SK-N-SH (cell line): Measurements from ENCODE around the gene ZNF746. TPM values are rescaled to one million over a fixed set of nuclear protein-coding genes. Genes with fewer than 3 reads are reported as not detected.

Experiments used
- CTCF ChIA-PET: fragments of 300-600, 350-600 bp; formaldehyde crosslinking; extraction: SDS; loops from one replicate; lab custom pipeline; 2021; lab: Yijun Ruan, JAX
- POLR2A ChIA-PET: fragments of 350-600 bp; sonication (Branson Sonifier 250); formaldehyde crosslinking; extraction: SDS; loops from one replicate; lab custom pipeline; 2020; ENCODE audit warnings: antibody characterized with exemption, inconsistent platforms; lab: Yijun Ruan, JAX
- DNase-seq: peaks from one replicate; pipeline ENCODE4 v3.0.0; 2012
- H2AFZ ChIP-seq: fragments of 200-600 bp; sonication (generic); 2 replicates; pipeline ENCODE4 v1.8.1; 2016; ENCODE audit warnings: antibody characterized with exemption, mild to moderate bottlenecking, low read depth
- H3F3A ChIP-seq: fragments of 200-600 bp; sonication (generic); replicated peaks from 2 replicates; pipeline ENCODE3; 2016; ENCODE audit warnings: antibody characterized with exemption, mild to moderate bottlenecking; ENCODE audit not compliant: insufficient read depth
- H3K27ac ChIP-seq, 2 experiments: fragments of 200-500 bp in 1 of 2; fragments of 200-600 bp in 1 of 2; sonication (Bioruptor generic) in 1 of 2; sonication (generic), shearing (Covaris generic) in 1 of 2; 2 replicates each; pipeline versions ENCODE4 v1.5.1 to v1.6.1; 2014 to 2016; ENCODE audit warnings: low read depth in 2 of 2, inconsistent platforms in 1 of 2, low read length in 1 of 2, mild to moderate bottlenecking in 1 of 2, mixed read lengths in 1 of 2
- H3K27me3 ChIP-seq: fragments of 200-600 bp; sonication (generic), shearing (Covaris generic); 2 replicates; pipeline ENCODE4 v1.6.1; 2016; ENCODE audit warnings: mixed run types; ENCODE audit not compliant: insufficient read depth
- H3K36me3 ChIP-seq, 2 experiments: fragments of 200-500 bp in 1 of 2; fragments of 200-600 bp in 1 of 2; sonication (Bioruptor generic) in 1 of 2; sonication (generic) in 1 of 2; replicated peaks in 1 of 2; 2 replicates each; pipeline versions ENCODE3 to v1.5.1; 2014 to 2016; ENCODE audit warnings: low read length in 1 of 2, mild to moderate bottlenecking in 1 of 2; ENCODE audit not compliant: insufficient read depth in 2 of 2, control insufficient read depth in 1 of 2
- H3K4me1 ChIP-seq, 2 experiments: fragments of 200-500 bp in 1 of 2; fragments of 200-600 bp in 1 of 2; sonication (Bioruptor generic) in 1 of 2; sonication (generic), shearing (Covaris generic) in 1 of 2; 2 replicates each; pipeline versions ENCODE4 v1.5.1 to v1.6.1; 2014 to 2016; ENCODE audit warnings: low read depth in 1 of 2, low read length in 1 of 2, mixed run types in 1 of 2; ENCODE audit not compliant: insufficient read depth in 2 of 2, control insufficient read depth in 1 of 2
- H3K4me2 ChIP-seq: fragments of 200-600 bp; sonication (generic), shearing (Covaris generic); 2 replicates; pipeline ENCODE4 v1.6.1; 2017; ENCODE audit warnings: mixed run types
- H3K4me3 ChIP-seq, 2 experiments: fragments of 200-500 bp in 1 of 2; fragments of 200-600 bp in 1 of 2; sonication (Bioruptor generic) in 1 of 2; sonication (generic), shearing (Covaris generic) in 1 of 2; 2 replicates each; pipeline versions ENCODE4 v1.5.1 to v1.8.1; 2014 to 2016; ENCODE audit warnings: low read depth in 2 of 2, inconsistent platforms in 1 of 2, low read length in 1 of 2, mild to moderate bottlenecking in 1 of 2, mixed read lengths in 1 of 2, moderate library complexity in 1 of 2
- H3K79me2 ChIP-seq: fragments of 200-600 bp; sonication (generic); 2 replicates; pipeline ENCODE4 v1.8.1; 2017; ENCODE audit warnings: mild to moderate bottlenecking; ENCODE audit not compliant: insufficient read depth
- H3K9ac ChIP-seq: fragments of 200-600 bp; sonication (generic); 2 replicates; pipeline ENCODE4 v1.6.1; 2017; ENCODE audit warnings: mixed run types
- H3K9me2 ChIP-seq: fragments of 200-600 bp; sonication (generic); 2 replicates; pipeline ENCODE4 v1.6.1; 2017; ENCODE audit warnings: mixed run types
- H3K9me3 ChIP-seq: fragments of 200-600 bp; sonication (generic); 2 replicates; pipeline ENCODE4 v1.6.1; 2017; ENCODE audit warnings: mixed run types, mild to moderate bottlenecking, moderate library complexity
- H4K20me1 ChIP-seq: fragments of 200-600 bp; sonication (generic); 2 replicates; pipeline ENCODE4 v1.6.1; 2017; ENCODE audit warnings: mild to moderate bottlenecking, mixed run types; ENCODE audit not compliant: insufficient read depth
- CHD2 ChIP-seq: fragments of 150-350 bp; IDR thresholded peaks from 2 replicates; pipeline ENCODE4 v1.6.1; 2018; ENCODE audit warnings: low read length; ENCODE audit not compliant: partially characterized antibody
- ELF1 ChIP-seq: IDR thresholded peaks from 2 replicates; pipeline ENCODE4 v1.4.0; 2012
- EZH2phosphoT487 ChIP-seq: fragments of 200-600 bp; sonication (generic); IDR thresholded peaks from 2 replicates; pipeline ENCODE4 v1.6.1; 2017; ENCODE audit warnings: low read depth, mixed run types, mild to moderate bottlenecking, antibody characterized with exemption, moderate library complexity, borderline replicate concordance
- FOSL2 ChIP-seq: IDR thresholded peaks from 2 replicates; pipeline ENCODE4 v1.4.0; 2012; ENCODE audit warnings: low read depth, mild to moderate bottlenecking, moderate library complexity, borderline replicate concordance
- FOXJ3 ChIP-seq: sonication (generic); formaldehyde crosslinking; IDR thresholded peaks from 2 replicates; pipeline ENCODE4 v1.5.1; 2020; ENCODE audit warnings: mild to moderate bottlenecking, missing genetic modification reagents
- GATA2 ChIP-seq: sonication (generic); formaldehyde crosslinking; IDR thresholded peaks from 2 replicates; pipeline ENCODE4 v1.5.0; 2020; ENCODE audit warnings: mild to moderate bottlenecking, missing genetic modification reagents
- JUND ChIP-seq: IDR thresholded peaks from 2 replicates; pipeline ENCODE4 v1.4.0; 2012
- MXI1 ChIP-seq: IDR thresholded peaks from 2 replicates; pipeline ENCODE4 v1.6.1; 2012; ENCODE audit warnings: mild to moderate bottlenecking, low read depth, low read length, improper control_type of control experiment
- NRF1 ChIP-seq: IDR thresholded peaks from 2 replicates; pipeline ENCODE4 v1.6.1; 2012; ENCODE audit warnings: low read depth, mild to moderate bottlenecking, low read length
- RXRA ChIP-seq: IDR thresholded peaks from 2 replicates; pipeline ENCODE4 v1.4.0; 2012; ENCODE audit warnings: low read depth, mild to moderate bottlenecking, borderline replicate concordance
- TEAD4 ChIP-seq: IDR thresholded peaks from 2 replicates; pipeline ENCODE4 v1.4.0; 2012; ENCODE audit warnings: mild to moderate bottlenecking, borderline replicate concordance; ENCODE audit not compliant: insufficient read depth
- WGBS: methylation state at CpG from one replicate; pipeline ENCODE4 v1.1.6; 2017; ENCODE audit warnings: low lambda C conversion rate; 5-methylcytosine and 5-hydroxymethylcytosine counted together
- polyA plus RNA-seq, 3 experiments: library from polyadenylated mRNA; depleted of rRNA; stranded (reverse); fragments of >200 nt; gene quantifications; 2 replicates each; pipeline ENCODE4 v1.2.3, GENCODE V29; 2012
- TF ChIP-seq, protein P1 (sequence below): fragments of 150-350 bp; IDR thresholded peaks from 2 replicates; pipeline ENCODE4 v1.6.1; 2016; ENCODE audit warnings: mild to moderate bottlenecking, low read depth, low read length
- TF ChIP-seq, protein P2 (sequence below): IDR thresholded peaks from 2 replicates; pipeline ENCODE4; 2012
- TF ChIP-seq, protein P3 (sequence below): IDR thresholded peaks from 2 replicates; pipeline ENCODE4 v1.4.0; 2012; ENCODE audit warnings: low read depth, borderline replicate concordance
- TF ChIP-seq, protein P4 (sequence below): IDR thresholded peaks from 2 replicates; pipeline ENCODE4 v1.6.1; 2012; ENCODE audit warnings: mild to moderate bottlenecking, low read depth, low read length, moderate library complexity

ZNF746 gene
- polyA plus RNA-seq, 1 of the 3 experiments (the other 2 are of a cell fraction), result 11.1 TPM

DNA sequence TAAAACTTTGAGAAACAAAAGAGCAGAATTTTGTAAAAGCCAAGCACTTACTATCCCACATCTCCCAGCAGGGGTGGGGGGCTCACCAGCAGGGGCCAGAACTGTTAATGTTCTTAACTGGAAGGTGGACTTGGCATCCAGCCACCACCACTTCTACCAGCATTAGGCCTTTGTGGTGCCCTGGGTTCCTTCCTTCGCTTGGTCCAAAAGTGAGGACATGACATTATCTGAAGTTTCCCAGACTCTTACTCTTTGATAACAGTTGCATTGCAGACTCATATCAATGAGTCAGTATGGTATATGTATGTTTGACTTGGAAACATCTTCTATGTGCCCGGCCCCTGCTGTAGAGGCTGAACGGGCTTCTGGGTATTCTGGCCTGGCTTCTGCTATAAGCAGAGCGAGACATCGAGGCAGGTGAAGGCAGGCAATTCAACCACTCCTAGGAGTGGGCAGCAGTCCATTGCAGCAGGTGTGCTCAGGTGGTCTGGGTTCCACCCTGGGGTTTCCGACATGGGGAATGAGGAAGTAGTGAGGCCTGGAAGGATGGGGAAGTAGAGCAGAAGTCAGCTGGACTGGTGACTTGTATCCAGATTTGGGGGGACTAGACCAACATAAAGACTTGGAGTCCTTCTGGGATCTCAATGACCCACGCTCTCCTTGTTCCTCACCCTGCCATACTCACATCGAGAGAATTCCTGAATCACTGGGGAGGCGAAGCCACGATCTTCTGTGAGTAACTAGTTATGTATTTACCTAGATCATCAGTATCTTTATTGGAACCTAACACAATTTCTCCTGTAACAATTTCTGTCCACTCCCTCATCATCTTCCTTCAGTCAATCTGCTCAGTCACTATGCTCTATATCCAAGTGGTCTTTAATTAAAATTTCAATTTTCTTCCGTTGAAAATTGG is 40.8 kb downstream of the ZNF746 start:
- no peaks in the 10 kb centered on the region for H3K27me3 ChIP-seq
- H3K79me2 ChIP-seq, result peaks cover 52% of the 10 kb centered on the region
- H3K36me3 ChIP-seq, result peaks cover 21 to 46% of the 10 kb centered on the region in 2 experiments
- H3F3A ChIP-seq, result no peaks in the 10 kb centered on the region
- POLR2A ChIA-PET, result no interaction called here
- H3K9ac ChIP-seq, result no peak overlapping the region
- H3K27ac ChIP-seq, result no peak overlapping the region
- no peak for DNase-seq
- no peaks in the 10 kb centered on the region for H3K9me2 ChIP-seq
- no peak overlapping the region for H2AFZ ChIP-seq
- TF ChIP-seq GATA2 (no peak), RXRA (no peak), JUND (no peak), NRF1 (no peak), CHD2 (no peak), FOXJ3 (CRISPR knock-in tag) (no peak), ELF1 (no peak), TEAD4 (no peak), EZH2phosphoT487 (no peak), MXI1 (no peak)
- TF ChIP-seq, protein P1, sequence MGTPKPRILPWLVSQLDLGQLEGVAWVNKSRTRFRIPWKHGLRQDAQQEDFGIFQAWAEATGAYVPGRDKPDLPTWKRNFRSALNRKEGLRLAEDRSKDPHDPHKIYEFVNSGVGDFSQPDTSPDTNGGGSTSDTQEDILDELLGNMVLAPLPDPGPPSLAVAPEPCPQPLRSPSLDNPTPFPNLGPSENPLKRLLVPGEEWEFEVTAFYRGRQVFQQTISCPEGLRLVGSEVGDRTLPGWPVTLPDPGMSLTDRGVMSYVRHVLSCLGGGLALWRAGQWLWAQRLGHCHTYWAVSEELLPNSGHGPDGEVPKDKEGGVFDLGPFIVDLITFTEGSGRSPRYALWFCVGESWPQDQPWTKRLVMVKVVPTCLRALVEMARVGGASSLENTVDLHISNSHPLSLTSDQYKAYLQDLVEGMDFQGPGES, result no peak
- TF ChIP-seq, protein P2, sequence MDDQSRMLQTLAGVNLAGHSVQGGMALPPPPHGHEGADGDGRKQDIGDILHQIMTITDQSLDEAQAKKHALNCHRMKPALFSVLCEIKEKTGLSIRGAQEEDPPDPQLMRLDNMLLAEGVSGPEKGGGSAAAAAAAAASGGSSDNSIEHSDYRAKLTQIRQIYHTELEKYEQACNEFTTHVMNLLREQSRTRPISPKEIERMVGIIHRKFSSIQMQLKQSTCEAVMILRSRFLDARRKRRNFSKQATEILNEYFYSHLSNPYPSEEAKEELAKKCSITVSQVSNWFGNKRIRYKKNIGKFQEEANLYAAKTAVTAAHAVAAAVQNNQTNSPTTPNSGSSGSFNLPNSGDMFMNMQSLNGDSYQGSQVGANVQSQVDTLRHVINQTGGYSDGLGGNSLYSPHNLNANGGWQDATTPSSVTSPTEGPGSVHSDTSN, result no peak
- H3K4me1 ChIP-seq, result peaks cover 0 to 12% of the 10 kb centered on the region in 2 experiments; a peak in 1 of 4 replicates
- no peak overlapping the region for H3K4me3 ChIP-seq
- no peaks in the 10 kb centered on the region for H3K9me3 ChIP-seq
- WGBS, result 90% methylated on average over 11 of the region's 11 CpGs
- H4K20me1 ChIP-seq, result 0 out of 2 replicates have a peak, but pooled peaks cover 12% of the 10 kb centered on the region
- H3K4me2 ChIP-seq, result no peak overlapping the region
- CTCF ChIA-PET, result interaction anchor here (1.0 to 1.6 kb wide), 2 partner anchors 34 to 50 kb away, joined by 3 read pairs; no protein-coding TSS in a partner anchor

DNA sequence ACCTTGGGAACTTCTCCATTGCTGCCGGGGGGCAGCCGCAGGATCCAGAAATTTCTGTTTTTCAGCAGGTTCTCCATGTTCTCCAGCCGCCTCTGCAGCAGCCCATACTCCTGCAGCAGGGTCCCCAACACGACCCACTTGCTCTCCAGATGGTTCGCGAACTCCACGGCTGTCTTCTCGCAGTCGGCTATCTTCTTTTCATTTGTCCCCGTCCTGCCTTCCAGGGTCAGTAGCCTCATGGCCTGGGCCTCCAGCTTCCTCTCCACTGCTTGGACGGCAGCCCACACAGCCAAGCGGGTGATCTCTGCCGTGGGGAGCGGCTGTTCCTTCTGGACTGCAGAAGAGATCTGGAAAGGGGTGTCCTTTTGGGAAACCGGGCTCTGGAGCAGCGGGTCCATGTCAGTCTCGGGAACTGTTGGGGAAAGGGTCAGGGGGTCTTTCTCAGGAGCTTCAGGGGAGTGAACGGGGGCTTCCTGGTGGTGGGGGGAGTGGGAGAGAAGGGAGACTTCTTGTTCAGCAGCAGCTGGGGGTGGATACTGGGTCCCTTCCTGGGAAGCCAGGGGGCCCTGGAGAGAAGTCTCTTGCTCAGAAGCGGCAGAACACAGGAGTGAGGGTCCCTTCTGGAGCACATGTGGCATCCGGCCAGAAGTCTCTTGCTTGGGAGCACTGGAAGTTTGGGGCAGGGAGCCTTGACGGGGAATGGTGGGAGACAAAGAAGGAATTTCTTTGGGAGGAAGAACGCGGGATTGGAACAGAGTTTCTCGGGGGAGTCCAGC is 42.2 kb downstream of the ZNF746 start:
- Histone ChIP-seq H3K4me1 (peaks cover 0 to 10% of the 10 kb centered on the region in 2 experiments; a peak in 1 of 4 replicates), H4K20me1 (0 out of 2 replicates have a peak, but pooled peaks cover 12% of the 10 kb centered on the region), H3F3A (no peaks in the 10 kb centered on the region), H2AFZ (no peak overlapping the region), H3K9me3 (no peaks in the 10 kb centered on the region), H3K79me2 (peaks cover 42% of the 10 kb centered on the region), H3K27ac (no peak overlapping the region), H3K9ac (no peak overlapping the region), H3K36me3 (peaks cover 35 to 55% of the 10 kb centered on the region in 2 experiments), H3K4me2 (no peak overlapping the region), H3K4me3 (no peak overlapping the region), H3K27me3 (no peaks in the 10 kb centered on the region), H3K9me2 (no peaks in the 10 kb centered on the region)
- POLR2A ChIA-PET, result no interaction called here
- TF ChIP-seq, protein P3, sequence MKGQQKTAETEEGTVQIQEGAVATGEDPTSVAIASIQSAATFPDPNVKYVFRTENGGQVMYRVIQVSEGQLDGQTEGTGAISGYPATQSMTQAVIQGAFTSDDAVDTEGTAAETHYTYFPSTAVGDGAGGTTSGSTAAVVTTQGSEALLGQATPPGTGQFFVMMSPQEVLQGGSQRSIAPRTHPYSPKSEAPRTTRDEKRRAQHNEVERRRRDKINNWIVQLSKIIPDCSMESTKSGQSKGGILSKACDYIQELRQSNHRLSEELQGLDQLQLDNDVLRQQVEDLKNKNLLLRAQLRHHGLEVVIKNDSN, result no peak
- TF ChIP-seq, protein P4, sequence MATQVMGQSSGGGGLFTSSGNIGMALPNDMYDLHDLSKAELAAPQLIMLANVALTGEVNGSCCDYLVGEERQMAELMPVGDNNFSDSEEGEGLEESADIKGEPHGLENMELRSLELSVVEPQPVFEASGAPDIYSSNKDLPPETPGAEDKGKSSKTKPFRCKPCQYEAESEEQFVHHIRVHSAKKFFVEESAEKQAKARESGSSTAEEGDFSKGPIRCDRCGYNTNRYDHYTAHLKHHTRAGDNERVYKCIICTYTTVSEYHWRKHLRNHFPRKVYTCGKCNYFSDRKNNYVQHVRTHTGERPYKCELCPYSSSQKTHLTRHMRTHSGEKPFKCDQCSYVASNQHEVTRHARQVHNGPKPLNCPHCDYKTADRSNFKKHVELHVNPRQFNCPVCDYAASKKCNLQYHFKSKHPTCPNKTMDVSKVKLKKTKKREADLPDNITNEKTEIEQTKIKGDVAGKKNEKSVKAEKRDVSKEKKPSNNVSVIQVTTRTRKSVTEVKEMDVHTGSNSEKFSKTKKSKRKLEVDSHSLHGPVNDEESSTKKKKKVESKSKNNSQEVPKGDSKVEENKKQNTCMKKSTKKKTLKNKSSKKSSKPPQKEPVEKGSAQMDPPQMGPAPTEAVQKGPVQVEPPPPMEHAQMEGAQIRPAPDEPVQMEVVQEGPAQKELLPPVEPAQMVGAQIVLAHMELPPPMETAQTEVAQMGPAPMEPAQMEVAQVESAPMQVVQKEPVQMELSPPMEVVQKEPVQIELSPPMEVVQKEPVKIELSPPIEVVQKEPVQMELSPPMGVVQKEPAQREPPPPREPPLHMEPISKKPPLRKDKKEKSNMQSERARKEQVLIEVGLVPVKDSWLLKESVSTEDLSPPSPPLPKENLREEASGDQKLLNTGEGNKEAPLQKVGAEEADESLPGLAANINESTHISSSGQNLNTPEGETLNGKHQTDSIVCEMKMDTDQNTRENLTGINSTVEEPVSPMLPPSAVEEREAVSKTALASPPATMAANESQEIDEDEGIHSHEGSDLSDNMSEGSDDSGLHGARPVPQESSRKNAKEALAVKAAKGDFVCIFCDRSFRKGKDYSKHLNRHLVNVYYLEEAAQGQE, result no peak
- TF ChIP-seq, protein P1, result no peak
- no peak for TF ChIP-seq MXI1
- no peak for TF ChIP-seq FOSL2
- CTCF ChIA-PET, result no interaction called here
- no peak for DNase-seq
- 96% methylated on average over 24 of the region's 24 CpGs for WGBS
